GM21367 (cell line): ENCODE data around the gene ATXN10.
"Not testable (repeated sequence)": the region's sequence is repeated elsewhere in the genome, so short reads cannot be mapped to it uniquely, and the experiment has no call there.

ENCODE experiments used
- ATAC-seq: cut with Tn5 transposase; IDR thresholded peaks from one replicate; pipeline ENCODE4 v1.9.1; 2021; ENCODE audit not compliant: unreplicated experiment

ATXN10 gene

DNA sequence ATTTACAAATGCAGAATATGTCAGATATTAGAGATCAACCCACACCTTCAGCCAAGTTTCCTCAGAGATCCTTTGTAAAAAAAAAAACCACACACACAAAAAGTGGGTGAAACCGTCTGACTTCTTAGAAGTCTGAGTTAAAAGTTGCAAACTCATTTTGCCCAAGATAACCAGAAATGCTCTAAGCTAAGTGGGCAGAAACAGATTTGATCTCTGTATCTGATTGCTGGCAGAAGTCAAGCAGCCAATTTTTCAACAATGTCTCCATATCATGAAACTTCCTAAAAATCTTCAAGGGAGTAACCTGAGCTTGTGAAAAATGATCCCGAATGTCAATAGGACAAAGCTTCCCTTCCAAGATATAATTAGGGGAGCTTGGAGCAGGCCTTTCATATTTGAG, 28.6 kb upstream of the ATXN10 start:
- no peak for ATAC-seq

DNA sequence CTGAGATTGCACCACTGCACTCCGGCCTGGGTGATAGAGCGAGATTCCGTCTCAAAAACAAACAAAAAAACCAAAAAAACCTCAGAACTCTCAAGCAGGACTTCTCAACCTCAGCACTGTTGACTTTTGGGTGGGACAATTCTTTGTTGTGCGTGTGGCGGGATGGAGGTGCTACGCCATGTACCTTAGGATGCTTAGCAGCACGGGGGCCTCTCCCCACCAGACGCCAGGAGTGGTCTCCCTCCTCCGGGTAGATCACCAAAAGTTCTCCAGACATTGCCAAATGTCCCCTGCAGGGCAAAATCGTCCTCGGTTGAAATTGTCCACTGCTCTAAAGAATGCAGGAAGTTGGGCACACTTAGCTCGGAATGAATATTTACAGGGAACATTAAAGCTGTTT, 26.9 kb upstream of the ATXN10 start:
- ATAC-seq, result no peak

- no peak for ATAC-seq
These were observed 26.5 kb upstream of the ATXN10 start for GRCh38 chr22:45645150-45645525.

DNA sequence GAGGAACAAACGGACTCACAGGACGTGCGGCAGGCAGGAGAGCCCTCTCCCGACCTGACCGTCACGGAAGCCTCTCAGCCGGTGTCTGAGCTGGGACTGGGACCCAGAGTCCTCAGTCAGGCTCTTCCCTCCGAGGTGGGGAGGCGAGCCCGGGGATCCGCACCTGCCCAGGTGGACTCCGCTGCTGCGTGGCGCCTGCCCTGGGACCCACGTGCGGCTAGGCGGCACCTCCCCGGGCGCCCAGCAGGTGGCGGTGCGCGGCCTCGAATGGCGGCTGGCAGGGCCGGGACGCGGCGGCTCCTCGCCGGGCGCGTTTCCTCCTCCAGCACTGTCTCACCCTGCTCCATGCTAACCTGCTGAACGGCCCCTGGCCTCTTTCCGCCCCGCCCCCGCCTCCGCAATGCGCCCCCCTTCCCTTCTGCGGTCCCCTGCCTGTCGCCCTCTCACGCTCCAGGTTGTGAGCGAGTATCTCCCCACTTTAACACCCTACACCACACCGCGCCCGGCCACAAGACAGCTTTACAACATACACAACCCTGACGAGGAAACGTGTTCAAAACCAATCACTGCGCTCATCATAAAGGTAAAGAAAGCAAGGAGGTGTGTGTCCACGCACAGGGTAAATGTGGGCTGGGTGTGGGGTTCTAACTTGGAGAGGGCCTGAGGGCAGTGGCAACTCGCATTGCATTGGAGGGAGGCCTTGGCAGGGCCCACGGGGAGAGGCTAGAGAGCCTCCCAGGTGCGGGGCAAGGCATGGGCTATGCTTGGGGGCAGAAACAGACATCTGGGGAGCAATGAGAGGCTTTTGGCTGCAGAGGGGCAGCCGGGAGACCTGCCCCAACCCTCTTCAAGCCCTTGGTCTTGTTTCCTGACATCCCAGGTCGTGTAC, 25.9 kb upstream of the ATXN10 start:
- ATAC-seq, result no peak

DNA sequence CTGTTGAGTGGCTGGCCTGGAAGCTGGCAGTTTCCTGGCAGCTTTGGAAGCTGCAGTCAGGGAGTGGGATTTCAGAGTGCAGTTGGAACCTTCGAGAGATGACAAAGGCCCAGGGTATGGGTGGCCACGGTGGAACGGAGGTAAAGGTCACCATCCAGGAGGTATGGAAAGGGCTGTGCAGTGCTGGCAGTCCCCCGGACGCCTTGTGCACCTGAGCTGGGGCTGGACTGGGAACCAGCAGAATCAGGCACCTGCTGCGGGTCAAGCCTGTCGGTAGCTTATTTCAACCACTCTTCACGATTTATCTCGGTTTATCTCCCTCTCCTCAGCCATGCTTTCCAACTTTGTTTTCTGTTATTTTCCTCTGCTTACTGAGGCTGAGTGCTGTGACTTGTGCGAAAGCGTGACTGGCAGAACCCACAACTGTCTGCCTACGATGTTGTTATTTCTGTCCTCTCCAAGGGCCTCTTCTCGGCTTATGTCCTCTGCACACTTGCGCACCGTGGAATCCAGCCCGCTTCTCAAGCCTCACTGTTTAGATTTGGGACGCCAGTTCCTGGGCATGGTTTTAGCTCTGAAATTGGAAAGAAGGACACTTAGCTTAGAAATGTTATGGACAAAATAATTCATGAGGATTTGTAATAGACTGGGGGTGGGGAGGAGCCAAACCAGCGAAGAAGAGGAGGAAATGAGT, 24.0 kb upstream of the ATXN10 start:
- no peak for ATAC-seq

- ATAC-seq, result no peak
These were observed 23.1 kb upstream of the ATXN10 start for GRCh38 chr22:45648301-45649117.

DNA sequence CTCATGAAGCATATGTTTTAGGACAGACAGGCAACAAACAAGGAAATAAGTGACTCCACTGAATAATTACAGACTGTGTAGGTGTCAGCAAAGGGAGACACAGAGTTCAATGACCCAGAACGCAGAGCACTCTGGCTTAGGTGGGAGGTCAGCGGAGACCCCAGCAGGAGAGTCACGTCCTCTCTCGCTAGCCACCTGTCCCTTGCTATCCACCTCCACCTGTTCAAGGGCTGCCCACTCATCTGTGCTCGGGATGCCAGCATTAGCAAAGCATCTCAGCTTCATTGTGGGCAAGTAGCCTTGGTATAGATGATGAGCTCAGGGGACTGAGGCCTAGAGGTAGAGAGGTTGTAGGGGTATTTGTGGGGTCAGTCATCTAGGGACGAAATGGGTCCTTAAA, 21.8 kb upstream of the ATXN10 start:
- no peak for ATAC-seq

DNA sequence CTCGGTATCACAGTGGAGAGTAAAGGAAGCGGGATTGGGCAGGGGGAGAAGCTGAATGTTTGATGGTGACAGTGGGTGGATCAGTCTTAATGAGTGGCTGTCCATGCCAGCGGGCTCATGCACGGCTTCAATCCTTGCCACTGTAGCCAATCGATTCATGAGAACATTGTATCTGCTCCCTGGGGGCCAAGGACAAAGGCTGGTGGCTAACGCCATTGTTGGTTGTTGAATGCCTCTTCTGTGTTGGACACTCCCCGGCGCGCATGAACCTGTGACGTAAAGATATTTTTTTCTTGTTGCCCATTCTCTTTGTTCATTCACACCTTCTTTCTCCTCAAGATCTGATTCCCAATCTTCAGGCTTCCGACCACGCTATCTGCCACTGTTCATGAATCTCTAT, 20.9 kb upstream of the ATXN10 start:
- no peak for ATAC-seq

GRCh38 chr22:45651931-45652528, 19.6 kb upstream of the ATXN10 start:
- no peak for ATAC-seq

- no peak for ATAC-seq
These were observed 15.1 kb upstream of the ATXN10 start for GRCh38 chr22:45656577-45656976.

DNA sequence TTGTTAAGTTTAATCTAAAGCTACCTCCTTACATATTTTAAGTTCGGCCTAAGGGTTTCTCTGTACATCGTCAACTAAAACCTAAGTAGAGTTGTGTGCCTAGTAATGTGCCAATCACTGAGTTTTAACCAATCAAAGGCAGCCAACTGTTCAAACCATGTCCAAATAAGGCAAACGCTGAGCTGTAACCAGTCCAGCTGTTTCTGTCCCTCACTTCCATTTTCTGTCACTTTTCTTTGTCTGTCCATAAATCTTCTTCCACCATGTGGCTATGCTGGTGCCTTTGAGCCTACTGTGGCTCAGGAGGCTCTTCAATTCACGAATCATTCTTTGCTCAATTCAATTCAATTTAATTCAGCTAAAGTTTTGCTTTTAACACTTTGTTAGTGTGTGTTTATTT, 13.9 kb upstream of the ATXN10 start:
- no peak for ATAC-seq

GRCh38 chr22:45664136-45664646, 7.4 kb upstream of the ATXN10 start:
- ATAC-seq, result no peak

GRCh38 chr22:45667486-45667885, 4.1 kb upstream of the ATXN10 start:
- ATAC-seq, result no peak

DNA sequence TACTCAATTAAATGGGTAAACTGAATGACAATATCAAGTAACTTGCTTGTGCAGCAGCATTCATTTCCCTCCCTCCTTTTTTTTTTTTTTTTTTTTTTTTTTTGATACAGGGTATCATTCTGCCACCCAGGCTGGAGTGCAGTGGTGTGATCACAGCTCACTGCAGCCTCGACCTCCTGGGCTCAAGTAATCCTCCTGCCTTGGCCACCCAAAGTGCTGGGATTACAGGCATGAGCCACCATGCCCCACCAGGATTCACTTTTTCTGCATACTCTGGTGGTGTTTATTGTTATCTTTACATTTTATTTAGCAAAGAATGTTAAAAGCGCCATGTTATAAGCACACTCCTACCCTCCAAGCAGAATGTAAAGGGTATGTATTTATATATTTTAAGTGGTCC, 1.3 kb upstream of the ATXN10 start:
- not testable (repeated sequence) for ATAC-seq

- no peak for ATAC-seq
These were observed 452 bp upstream of the ATXN10 start for GRCh38 chr22:45670981-45671782.

- no peak for ATAC-seq
These were observed 1.2 kb downstream of the ATXN10 start for GRCh38 chr22:45672564-45673481.

DNA sequence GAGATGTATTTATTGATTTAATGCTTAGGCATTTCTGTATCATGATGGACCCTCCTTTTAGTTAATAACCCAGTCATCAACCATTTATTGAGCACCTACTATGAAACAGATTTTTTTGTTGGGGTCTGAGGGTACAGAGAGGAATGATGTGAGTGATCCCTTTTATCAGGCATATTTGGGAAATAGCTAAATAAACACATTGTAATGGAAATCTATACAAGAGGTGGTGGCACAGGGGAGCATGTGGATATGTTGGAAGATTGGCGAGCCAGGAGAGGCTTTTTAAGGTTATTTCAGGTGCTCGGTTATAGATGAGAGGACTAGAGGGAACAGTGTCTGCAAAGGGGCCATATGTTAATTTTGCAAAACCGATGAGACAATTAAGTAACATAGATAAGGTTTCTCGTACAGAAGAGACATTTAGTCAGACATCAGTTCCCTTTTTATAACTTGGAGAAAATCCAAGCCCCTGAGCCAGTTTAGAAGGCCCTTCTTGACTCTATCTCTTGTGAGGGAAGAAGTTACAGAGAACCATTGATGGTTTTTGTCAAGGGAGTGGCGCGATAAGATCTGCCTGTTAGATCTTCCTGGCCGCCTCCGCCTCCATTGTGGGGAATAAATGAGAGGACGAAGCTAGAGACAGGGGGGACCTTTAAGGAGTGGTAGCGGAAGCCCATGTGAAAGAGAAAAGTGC, 2.0 kb downstream of the ATXN10 start:
- ATAC-seq, result no peak

DNA sequence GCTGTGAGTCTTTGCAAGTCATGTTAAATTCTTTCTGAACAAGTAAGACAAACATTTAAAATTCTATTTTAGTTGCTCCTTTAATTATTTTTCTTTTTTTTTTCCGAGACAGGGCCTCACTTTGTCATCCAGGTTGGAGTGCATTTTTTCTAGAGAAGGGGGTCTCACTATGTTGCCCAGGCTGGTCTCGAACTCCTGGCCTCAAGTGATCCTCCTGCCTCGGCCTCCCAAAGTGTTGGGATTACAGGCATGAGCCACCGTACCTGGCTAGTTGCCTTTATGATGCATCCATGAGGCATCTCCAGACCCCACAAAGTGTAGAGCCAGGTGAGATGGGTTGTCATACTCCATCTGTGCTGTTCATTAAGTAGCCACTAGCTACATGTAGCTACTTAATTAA, 4.4 kb downstream of the ATXN10 start:
- ATAC-seq, result no peak

DNA sequence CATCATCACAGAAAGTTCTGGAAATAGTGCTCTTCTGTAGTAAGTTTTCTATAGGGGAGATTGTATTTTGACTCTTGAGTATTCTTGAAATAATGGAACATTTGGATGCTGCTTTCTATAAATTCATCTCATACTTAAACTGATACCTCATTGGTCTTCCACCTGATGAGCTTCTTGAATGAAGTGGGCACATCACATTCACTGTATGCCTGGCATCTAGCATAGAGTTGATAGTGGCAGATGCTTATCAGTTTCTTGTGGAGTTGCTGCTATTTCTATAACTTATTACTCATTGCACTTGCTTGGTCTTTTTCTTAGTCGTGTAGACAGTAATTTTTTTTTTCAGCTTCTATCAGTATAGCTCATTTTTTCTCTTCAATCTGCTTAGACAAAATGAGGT, 5.4 kb downstream of the ATXN10 start:
- no peak for ATAC-seq
